BE2C (cell line): ENCODE results near the gene TRPM2.

Experiments
- DNase-seq: peaks from one replicate; pipeline ENCODE4 v3.0.0-alpha.2; 2020
- H3K27me3 ChIP-seq: fragments of 250-450 bp; sonication (Bioruptor Pico); 2 replicates; pipeline ENCODE4 v1.5.1; 2020; ENCODE audit warnings: mild to moderate bottlenecking
- H3K36me3 ChIP-seq: fragments of 250-450 bp; sonication (Bioruptor Pico); 2 replicates; pipeline ENCODE4 v1.5.1; 2020; ENCODE audit warnings: mild to moderate bottlenecking
- H3K4me1 ChIP-seq: fragments of 250-450 bp; sonication (Bioruptor Pico); 2 replicates; pipeline ENCODE4 v1.5.1; 2020
- H3K4me3 ChIP-seq: 2 replicates; pipeline ENCODE4 v1.5.1; 2011; ENCODE audit warnings: low read depth, low read length
- H3K9me3 ChIP-seq: fragments of 250-450 bp; sonication (Bioruptor Pico); 2 replicates; pipeline ENCODE4 v1.5.1; 2020
- TF ChIP-seq, protein P1 (sequence below): IDR thresholded peaks from 2 replicates; pipeline ENCODE4 v1.5.1; 2012; ENCODE audit warnings: mild to moderate bottlenecking, low read depth, low read length

Gene TRPM2

DNA sequence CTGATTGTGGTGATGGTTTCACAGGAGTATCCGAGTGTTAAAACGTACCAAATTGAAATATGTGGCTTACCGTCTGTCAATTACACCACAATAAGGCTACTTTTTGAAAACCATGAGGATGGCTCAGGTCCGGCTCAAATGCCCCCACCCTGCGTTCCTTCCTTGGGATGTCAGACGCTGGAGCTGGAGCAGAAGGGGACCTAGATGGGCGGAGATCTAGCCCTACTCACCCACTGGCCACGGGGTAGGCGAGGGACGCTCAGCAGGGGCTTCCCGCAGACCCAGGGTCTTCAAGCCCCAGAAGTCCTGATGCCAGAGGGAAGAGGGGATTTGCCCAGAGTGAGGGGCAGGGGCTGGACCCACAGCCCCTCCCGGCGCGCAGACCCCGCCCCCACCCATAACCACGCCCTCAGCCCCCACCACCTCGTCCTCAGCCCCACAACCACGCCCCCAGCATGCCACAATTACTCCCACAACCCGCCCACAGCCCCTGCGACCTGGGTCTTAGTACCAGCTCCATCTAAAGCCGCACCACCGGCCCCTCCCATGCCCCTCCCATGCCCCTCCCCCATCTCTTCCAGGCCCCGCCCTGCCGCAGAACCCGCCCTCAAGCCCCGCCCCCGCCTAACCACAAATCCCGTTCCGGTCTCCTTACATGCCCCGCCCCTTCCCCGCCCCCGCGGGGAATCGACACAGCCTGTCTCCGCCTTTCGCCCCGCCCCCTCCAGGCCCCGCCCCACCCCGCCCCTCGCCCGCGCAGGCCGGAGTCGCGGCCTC lies 101.5 kb downstream of the TRPM2 start, which contains the start of gene LRRC3:
LRRC3 (plus strand) TSS at position 764 of the 777 bp plus-strand sequence. CDS start 1,135 bp downstream, outside the sequence.
- H3K4me3 ChIP-seq: no peak within 1 kb of the TSS
- DNase-seq: peak; percentile 98
- H3K27me3 ChIP-seq: peaks cover 16% of the 10 kb centered on the region
- H3K36me3 ChIP-seq: no peaks in the 10 kb centered on the region
- no peaks in the 10 kb centered on the region; the same call in 1 of the 2 replicates for H3K4me1 ChIP-seq
- TF ChIP-seq, protein P1, sequence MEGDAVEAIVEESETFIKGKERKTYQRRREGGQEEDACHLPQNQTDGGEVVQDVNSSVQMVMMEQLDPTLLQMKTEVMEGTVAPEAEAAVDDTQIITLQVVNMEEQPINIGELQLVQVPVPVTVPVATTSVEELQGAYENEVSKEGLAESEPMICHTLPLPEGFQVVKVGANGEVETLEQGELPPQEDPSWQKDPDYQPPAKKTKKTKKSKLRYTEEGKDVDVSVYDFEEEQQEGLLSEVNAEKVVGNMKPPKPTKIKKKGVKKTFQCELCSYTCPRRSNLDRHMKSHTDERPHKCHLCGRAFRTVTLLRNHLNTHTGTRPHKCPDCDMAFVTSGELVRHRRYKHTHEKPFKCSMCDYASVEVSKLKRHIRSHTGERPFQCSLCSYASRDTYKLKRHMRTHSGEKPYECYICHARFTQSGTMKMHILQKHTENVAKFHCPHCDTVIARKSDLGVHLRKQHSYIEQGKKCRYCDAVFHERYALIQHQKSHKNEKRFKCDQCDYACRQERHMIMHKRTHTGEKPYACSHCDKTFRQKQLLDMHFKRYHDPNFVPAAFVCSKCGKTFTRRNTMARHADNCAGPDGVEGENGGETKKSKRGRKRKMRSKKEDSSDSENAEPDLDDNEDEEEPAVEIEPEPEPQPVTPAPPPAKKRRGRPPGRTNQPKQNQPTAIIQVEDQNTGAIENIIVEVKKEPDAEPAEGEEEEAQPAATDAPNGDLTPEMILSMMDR: no peak
- H3K9me3 ChIP-seq: peaks cover 4% of the 10 kb centered on the region; the same call in 1 of the 2 replicates

GRCh38 chr21:44455524-44456213 lies 102.2 kb downstream of the TRPM2 start:
- no peaks in the 10 kb centered on the region for H3K4me1 ChIP-seq
- peaks cover 4% of the 10 kb centered on the region; the same call in 1 of the 2 replicates for H3K9me3 ChIP-seq
- no peak overlapping the region for H3K4me3 ChIP-seq
- DNase-seq: no peak
- peaks cover 16% of the 10 kb centered on the region for H3K27me3 ChIP-seq
- H3K36me3 ChIP-seq: no peaks in the 10 kb centered on the region
- TF ChIP-seq, protein P1: no peak

- H3K9me3 ChIP-seq: peaks cover 4% of the 10 kb centered on the region; the same call in 1 of the 2 replicates
- no peaks in the 10 kb centered on the region for H3K36me3 ChIP-seq
- DNase-seq: no peak
- H3K4me1 ChIP-seq: no peaks in the 10 kb centered on the region
- H3K27me3 ChIP-seq: peaks cover 11% of the 10 kb centered on the region
- no peak overlapping the region for H3K4me3 ChIP-seq
- TF ChIP-seq, protein P1: no peak
These were observed 102.9 kb downstream of the TRPM2 start for GRCh38 chr21:44456214-44456914.

GRCh38 chr21:44456915-44457736 lies 103.7 kb downstream of the TRPM2 start:
- TF ChIP-seq, protein P1: no peak
- Histone ChIP-seq H3K36me3 (no peaks in the 10 kb centered on the region), H3K4me1 (no peaks in the 10 kb centered on the region), H3K9me3 (peaks cover 4% of the 10 kb centered on the region; the same call in 1 of the 2 replicates), H3K4me3 (no peak overlapping the region), H3K27me3 (peaks cover 8% of the 10 kb centered on the region)
- DNase-seq: no peak

GRCh38 chr21:44458971-44459711 lies 105.7 kb downstream of the TRPM2 start:
- DNase-seq: no peak
- TF ChIP-seq, protein P1: no peak

More at GRCh38 chr21:44458971-44459711, 105.7 kb downstream of the TRPM2 start:
- no peak overlapping the region for H3K4me3 ChIP-seq
- H3K4me1 ChIP-seq: no peaks in the 10 kb centered on the region
- H3K36me3 ChIP-seq: no peaks in the 10 kb centered on the region
- H3K9me3 ChIP-seq: peaks cover 4% of the 10 kb centered on the region; the same call in 1 of the 2 replicates
- peaks cover 7% of the 10 kb centered on the region for H3K27me3 ChIP-seq
